ENCODE results near the gene SHB.

GRCh38 chr9:38059233-38059936 is 9.6 kb downstream of the SHB start:
- TF ChIP-seq CTCF (IDR thresholded peaks at IDR 0.05; ENCODE audit: low read depth, low read length) = no peak
- TF ChIP-seq EZH2phosphoT487 (IDR thresholded peaks at IDR 0.05; ENCODE audit: low read depth) = no peak
